Activated T-cell treated with anti-CD3 and anti-CD28 coated beads, Interleukin-2, amount 50 U/mL, for 4 hours (primary cell): ENCODE measurements around the gene PRRT1B. TPM values are rescaled to one million over a fixed set of nuclear protein-coding genes. Genes with fewer than 3 reads are reported as not detected.

ENCODE experiments used
- ATAC-seq, 2 donors: fragments of 200-7000 bp; cut with Tn5 transposase; one replicate each; pipeline ENCODE4 v1.10.0; 2021
- DNase-seq: peaks from one replicate; pipeline ENCODE4 v3.0.0-alpha.2; 2020
- H3K27me3 Mint-ChIP-seq: one replicate; pipeline ENCODE4 v1.8.0; 2021; ENCODE audit warnings: low read depth, mixed read lengths
- H3K36me3 Mint-ChIP-seq: one replicate; pipeline ENCODE4 v1.8.0; 2022; ENCODE audit warnings: mixed read lengths; ENCODE audit not compliant: insufficient read depth
- H3K4me1 Mint-ChIP-seq: one replicate; pipeline ENCODE4 v1.8.0; 2021; ENCODE audit warnings: low read depth, mixed read lengths
- H3K4me3 Mint-ChIP-seq: one replicate; pipeline ENCODE4 v1.8.0; 2021; ENCODE audit warnings: mild to moderate bottlenecking, moderate library complexity, mixed read lengths
- H3K9me3 Mint-ChIP-seq: one replicate; pipeline ENCODE4 v1.8.0; 2021; ENCODE audit warnings: mixed read lengths
- total RNA-seq, 3 donors: library from RNA; stranded (reverse); gene quantifications; one replicate each; pipeline ENCODE4 v1.2.1, GENCODE V29; 2021

Gene PRRT1B
- total RNA-seq, 3 donors from 2014 or later, result not detected

DNA sequence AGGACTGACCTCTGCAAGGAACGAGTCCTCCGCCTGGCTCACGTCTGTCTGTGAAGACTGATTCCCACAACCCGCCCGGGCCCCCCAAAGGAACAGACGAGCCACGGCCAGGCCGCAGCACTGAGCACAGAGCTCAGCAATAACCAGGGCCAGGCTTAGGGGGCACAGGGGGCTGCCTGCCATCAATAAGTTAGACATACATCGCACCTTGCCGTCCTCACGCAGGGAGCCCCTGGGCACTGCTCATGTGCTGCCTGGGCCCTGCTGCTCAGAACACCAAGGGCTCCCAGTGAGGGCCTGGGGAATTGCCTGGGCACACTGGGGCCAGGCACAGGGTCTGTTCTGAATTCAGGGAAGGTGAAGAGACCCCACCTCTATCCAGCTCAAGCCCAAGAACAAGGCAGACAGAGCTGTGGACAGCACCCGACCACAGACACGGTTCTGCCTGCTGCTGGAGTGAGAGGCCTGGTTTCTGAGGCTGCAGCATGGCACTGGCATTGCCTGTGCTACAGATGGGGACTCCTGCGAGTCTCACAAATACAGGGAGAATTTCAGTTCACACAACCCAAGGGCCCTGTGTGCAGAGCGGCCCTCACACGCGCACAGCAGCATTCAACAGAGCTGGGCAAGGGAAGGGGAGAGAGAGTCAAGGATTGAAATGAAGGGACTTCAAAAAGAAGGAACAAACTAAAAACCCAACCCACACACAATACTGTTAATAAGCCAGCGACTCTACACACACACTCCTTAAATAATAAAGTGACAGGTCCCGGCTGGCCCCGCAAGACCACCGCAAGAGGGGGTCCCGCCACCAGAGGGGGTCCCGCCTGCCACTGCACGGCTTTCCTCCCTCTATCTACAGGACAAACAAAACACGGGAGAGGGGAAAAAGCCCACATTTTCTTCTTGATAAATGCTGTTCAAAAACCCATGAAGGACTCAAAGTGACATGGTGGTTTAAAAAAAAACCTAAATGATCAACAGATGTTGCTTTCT lies 32.0 kb downstream of the PRRT1B start:
- no peak overlapping the region for H3K4me3 Mint-ChIP-seq
- no peaks in the 10 kb centered on the region for H3K27me3 Mint-ChIP-seq
- H3K9me3 Mint-ChIP-seq, result no peaks in the 10 kb centered on the region
- DNase-seq (no peak), ATAC-seq (no peak)
- peaks cover 24% of the 10 kb centered on the region for H3K36me3 Mint-ChIP-seq
- H3K4me1 Mint-ChIP-seq, result peaks cover 24% of the 10 kb centered on the region

DNA sequence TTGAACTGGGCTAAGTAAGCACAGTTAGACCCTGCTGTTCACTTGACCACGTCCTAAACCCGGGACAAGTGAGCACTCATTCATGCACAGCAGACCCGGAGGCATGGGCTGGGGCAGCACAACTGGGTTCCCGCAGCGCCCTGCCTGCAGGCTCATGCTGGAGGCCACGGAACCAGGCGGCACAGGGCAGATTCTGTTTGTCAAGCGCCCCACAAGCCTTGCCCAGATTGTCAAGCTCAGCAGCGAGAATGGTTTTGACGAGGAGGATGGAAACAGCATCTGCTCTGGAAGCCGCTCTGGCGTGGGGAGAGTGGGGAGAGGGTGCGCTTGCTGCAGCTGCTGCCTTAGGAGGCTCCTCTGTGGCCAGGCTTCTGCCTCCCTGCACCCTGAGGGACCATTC lies 32.7 kb downstream of the PRRT1B start:
- ATAC-seq, result no peak
- no peaks in the 10 kb centered on the region for H3K27me3 Mint-ChIP-seq
- peaks cover 24% of the 10 kb centered on the region for H3K4me1 Mint-ChIP-seq
- no peak for DNase-seq
- H3K4me3 Mint-ChIP-seq, result no peak overlapping the region
- H3K9me3 Mint-ChIP-seq, result no peaks in the 10 kb centered on the region
- H3K36me3 Mint-ChIP-seq, result peaks cover 24% of the 10 kb centered on the region

DNA sequence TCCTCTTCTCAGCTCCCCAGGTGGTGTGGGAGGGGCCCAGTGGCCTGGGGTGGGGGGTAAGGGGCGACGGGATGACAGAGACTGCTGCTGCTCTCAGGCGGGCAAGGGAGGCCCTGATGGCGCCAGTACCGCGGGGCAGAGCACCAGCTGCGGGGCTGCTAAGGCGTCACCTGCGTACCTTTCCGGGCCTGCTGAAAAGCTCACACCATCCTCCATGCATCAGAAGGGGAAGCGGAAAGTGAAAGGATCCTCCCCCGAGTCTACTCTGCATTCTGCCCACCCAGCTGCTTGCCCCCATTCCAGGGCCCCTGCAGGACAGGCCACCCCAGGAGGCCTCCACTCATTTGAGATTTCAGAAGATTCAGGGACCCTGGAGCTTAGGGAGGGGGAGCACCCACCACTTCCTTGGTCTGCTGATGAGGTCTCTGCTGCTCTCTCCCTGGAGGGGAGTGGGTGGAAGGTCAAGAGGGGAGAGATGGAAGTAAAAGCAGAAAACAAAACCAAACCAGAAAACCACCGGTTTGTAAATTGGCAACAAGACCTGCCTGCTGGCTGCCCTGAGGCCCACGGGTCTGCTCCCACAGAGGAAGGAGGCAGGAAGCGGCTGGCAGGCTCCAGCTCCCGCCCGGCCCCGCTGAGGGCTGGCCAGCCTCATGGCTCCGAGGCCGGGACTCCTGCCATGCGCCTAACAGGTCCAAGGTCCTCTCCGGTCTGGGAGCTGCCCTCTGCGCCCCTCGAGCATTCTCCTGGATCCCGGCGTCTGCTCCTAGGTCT lies 33.6 kb downstream of the PRRT1B start:
- ATAC-seq (peak; percentile 86), DNase-seq (peak; percentile 33)
- Mint-ChIP-seq H3K4me3 (peak overlapping the region; percentile 57), H3K4me1 (peaks cover 25% of the 10 kb centered on the region), H3K27me3 (no peaks in the 10 kb centered on the region), H3K9me3 (no peaks in the 10 kb centered on the region), H3K36me3 (peaks cover 26% of the 10 kb centered on the region)

DNA sequence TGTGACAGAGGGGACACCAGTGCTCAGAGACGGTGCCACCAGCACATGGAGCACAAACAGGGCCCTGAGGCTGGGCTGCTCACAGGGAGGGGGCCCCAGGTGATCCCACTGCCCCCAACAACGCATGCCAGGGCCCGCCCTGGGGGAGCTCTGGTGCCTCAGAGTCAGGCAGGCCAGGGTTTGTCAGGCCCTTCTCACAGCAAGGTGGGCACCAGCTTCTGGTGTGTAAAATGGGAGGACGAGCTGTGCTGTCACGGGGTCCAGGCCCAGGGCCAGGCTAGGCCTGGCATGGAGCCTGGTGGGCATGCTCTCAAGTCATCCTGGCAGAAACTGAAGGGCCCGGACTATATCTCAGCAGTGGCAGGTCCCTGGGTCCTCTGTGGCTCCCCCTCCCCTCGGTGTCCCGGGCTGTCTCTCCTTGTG lies 34.5 kb downstream of the PRRT1B start:
- Mint-ChIP-seq H3K9me3 (no peaks in the 10 kb centered on the region), H3K36me3 (peaks cover 26% of the 10 kb centered on the region), H3K4me3 (no peak overlapping the region), H3K4me1 (peaks cover 30% of the 10 kb centered on the region), H3K27me3 (no peaks in the 10 kb centered on the region)
- DNase-seq (no peak), ATAC-seq (no peak)

DNA sequence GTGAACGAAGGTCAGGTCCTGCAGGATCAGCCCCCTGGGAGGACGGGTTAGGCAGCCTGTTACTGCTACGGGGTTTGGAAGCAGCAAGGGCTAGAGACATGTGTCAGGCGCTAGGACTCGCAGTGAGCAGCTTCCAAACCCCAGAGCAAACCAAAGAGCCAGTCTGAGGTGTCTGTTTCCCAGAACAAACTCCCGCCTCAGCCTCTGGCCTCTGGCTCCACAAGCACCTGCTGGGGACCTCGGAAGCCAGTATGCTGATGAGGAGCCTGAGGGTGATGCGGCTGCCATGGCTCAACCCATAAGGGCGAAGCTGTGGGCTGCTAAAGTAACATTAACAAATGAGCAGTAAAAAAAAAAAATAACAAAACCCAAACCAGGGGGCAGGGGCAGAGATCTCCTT lies 35.0 kb downstream of the PRRT1B start:
- Mint-ChIP-seq H3K4me3 (no peak overlapping the region), H3K4me1 (peaks cover 36% of the 10 kb centered on the region), H3K36me3 (peaks cover 26% of the 10 kb centered on the region), H3K27me3 (no peaks in the 10 kb centered on the region), H3K9me3 (no peaks in the 10 kb centered on the region)
- ATAC-seq (no peak), DNase-seq (no peak)

DNA sequence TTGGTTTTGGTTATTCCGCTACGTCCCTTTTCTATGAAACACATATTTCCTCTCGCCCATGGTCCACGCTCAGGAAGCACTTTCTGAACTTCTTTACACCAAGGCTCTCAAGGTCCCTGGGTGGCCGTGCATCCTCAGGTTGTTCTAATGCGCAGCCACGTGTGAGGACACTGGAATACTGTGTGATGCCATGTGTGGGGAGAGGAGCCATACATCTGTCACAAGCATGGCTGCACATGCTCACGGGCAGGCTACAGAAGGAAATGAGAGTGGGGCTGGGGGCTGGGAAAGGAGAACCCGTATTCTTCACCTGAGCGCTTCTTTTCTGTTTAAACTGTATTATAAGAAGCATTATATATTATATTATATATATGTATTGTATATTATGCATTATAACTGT lies 36.7 kb downstream of the PRRT1B start:
- no peak for DNase-seq
- Mint-ChIP-seq H3K4me3 (no peak overlapping the region), H3K27me3 (no peaks in the 10 kb centered on the region), H3K36me3 (peaks cover 26% of the 10 kb centered on the region), H3K9me3 (no peaks in the 10 kb centered on the region), H3K4me1 (peaks cover 45% of the 10 kb centered on the region)
- ATAC-seq, result no peak

DNA sequence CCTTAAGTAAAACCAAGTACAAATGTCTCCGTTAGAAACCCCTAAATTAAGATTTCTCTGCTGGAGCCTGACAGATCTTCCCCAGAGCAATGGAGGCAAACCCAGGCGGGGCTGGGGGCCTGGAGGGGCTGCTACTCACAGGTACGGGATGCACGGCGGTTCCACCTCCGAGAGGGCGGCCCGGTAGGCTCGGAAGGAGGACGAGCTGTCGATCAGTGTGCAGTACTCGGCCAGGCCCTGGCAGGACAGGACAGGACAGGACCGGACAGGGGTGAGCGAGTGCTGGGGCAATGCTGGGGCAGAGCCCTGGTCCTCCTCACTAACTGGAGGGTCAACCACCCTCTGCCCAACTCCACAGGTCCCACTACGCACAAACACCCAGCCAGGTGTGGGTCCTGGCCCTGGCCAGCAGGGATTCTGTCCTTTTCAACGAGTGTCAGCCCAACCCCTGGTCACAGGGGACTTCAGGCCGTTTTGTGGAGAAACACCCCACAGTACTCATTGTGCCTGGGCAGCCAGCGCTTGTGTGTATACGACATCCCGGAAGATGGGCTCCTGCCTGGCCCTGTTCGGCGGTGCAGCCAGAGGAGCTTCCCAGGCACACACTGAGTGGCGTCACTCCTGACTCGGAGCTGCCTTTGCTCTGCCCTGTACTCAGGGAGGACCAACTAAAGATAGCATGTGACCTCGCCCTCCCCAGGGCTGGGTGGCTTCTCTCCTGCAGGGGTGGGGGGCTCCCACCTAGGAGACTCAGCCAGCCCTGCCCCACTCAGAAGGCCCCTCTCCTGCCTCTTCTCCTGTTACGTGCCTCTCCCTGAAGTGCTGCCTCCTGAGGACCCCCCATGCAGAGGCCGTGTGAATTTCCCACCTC lies 37.4 kb downstream of the PRRT1B start:
- ATAC-seq (no peak), DNase-seq (no peak)
- no peaks in the 10 kb centered on the region for H3K27me3 Mint-ChIP-seq
- peaks cover 46% of the 10 kb centered on the region for H3K4me1 Mint-ChIP-seq
- no peak overlapping the region for H3K4me3 Mint-ChIP-seq
- H3K9me3 Mint-ChIP-seq, result no peaks in the 10 kb centered on the region
- peaks cover 30% of the 10 kb centered on the region for H3K36me3 Mint-ChIP-seq

DNA sequence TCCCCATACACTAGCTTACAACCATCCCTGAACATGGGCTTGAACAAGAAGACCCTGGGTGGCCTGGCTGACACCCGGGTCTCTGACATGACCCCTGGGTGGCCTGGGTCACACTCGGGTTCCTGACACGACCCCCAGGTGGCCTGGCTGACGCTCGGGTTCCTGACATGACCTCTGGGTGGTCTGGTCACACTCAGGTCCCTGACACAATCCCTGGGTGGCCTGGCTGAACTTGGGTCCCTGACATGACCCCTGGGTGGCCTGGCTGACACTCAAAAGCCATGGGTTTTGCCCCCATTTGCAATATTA lies 38.0 kb downstream of the PRRT1B start:
- peaks cover 40% of the 10 kb centered on the region for H3K4me1 Mint-ChIP-seq
- ATAC-seq (no peak), DNase-seq (no peak)
- peaks cover 26% of the 10 kb centered on the region for H3K36me3 Mint-ChIP-seq
- H3K9me3 Mint-ChIP-seq, result no peaks in the 10 kb centered on the region
- no peak overlapping the region for H3K4me3 Mint-ChIP-seq
- H3K27me3 Mint-ChIP-seq, result no peaks in the 10 kb centered on the region

DNA sequence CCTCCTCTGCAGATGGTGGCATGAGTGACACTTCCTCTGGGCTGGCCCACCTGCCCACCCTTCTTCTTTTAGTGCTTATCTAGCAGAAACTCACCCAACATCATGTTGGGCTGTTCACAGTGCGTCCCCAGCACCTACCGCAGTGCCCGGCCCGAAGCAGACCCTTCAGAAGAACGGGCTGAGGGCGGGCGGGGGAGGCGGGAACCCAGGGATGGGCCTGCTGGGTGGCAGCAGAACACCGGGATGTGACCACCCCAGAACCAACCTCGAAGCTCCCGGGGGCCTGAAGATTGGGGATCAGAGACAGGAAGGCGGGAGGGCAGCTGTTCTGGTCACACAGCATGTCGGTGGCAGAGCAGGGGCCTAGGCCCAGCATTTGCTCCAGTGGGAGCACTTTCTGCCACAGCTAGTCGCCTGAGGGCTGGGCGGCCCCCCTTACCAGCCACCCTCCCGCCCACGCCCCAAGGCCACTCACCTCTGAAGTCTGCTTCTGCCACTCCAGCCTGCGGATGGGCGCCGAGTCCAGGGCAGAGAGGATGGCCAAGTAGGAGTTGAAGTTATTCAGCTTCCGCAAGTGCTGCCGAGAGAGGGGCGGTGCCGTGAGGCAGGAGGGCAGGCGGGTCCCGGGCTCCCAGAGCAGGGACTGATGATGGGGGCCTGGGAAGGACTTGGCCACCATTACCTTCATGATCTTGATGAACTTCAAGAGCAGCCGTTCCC lies 38.7 kb downstream of the PRRT1B start:
- H3K4me3 Mint-ChIP-seq, result no peak overlapping the region
- peaks cover 23% of the 10 kb centered on the region for H3K36me3 Mint-ChIP-seq
- ATAC-seq (no peak), DNase-seq (no peak)
- peaks cover 33% of the 10 kb centered on the region for H3K4me1 Mint-ChIP-seq
- H3K27me3 Mint-ChIP-seq, result no peaks in the 10 kb centered on the region
- no peaks in the 10 kb centered on the region for H3K9me3 Mint-ChIP-seq

DNA sequence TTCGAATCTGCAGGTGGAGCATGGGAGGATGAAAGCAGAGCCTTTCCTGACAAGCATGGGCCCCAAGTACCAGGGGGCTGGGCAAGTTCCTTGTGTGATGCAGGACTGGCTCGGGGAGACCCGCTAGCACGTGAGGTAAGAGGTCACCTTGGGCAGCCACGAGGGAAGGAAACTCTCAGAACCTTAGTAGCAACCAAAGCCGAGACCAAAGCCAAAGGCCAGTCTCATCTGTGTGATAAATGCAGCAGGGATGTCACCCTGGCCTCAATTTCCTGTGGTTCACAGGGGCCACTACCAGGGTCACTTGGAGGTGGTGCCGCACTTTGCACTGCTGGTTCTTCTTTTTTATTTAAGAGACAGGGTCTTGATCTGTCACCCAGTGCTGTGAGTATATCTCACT lies 39.5 kb downstream of the PRRT1B start:
- peaks cover 21% of the 10 kb centered on the region for H3K36me3 Mint-ChIP-seq

DNA sequence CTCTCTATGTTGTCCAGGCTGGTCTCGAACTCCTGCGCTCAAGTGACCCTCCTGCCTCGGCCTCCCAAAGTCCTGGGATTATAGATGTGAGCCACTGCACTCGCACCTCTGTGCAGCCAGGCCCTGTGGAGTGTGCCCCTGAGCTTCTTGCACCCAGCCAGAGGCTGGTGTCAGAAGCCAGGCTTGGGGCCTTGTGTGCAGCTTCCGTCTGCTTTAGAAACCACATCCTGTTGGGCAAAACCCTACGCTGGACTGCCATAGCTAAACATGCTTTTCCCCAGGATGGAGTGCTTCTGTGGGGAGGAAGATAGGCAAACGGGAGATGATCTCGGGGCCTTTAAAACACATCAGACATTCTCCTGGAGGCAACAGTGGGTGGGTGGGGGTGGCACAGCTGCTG lies 40.1 kb downstream of the PRRT1B start:
- Mint-ChIP-seq H3K9me3 (no peaks in the 10 kb centered on the region), H3K36me3 (peaks cover 18% of the 10 kb centered on the region), H3K27me3 (no peaks in the 10 kb centered on the region), H3K4me1 (peaks cover 31% of the 10 kb centered on the region), H3K4me3 (no peak overlapping the region)
- ATAC-seq, result peak; percentile 71 to 73
- no peak for DNase-seq

More for the DNA sequence above, 39.5 kb downstream of the PRRT1B start:
- peak; percentile 12 to 13 for ATAC-seq
- H3K4me3 Mint-ChIP-seq, result no peak overlapping the region
- H3K4me1 Mint-ChIP-seq, result peaks cover 28% of the 10 kb centered on the region
- no peaks in the 10 kb centered on the region for H3K9me3 Mint-ChIP-seq
- H3K27me3 Mint-ChIP-seq, result no peaks in the 10 kb centered on the region
- no peak for DNase-seq

DNA sequence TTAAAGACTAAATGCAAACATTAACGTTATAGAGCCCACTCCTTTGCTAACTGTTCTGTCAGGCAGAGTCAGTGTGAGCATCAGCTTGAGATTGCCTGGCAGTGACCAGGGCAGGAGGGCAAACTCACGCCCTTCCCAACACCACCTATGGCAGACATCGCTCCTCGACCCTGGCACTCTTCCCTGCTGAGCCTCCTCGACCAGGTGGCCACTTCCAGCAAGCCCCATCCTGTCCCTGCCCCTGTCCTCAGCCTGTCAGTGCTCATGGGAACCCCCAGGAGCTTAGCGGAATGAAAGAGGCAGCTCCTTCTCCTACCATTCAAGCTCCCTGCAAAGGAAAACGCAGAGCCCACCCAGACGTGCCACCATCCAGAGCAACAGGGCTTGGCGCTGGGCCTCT lies 42.0 kb downstream of the PRRT1B start:
- H3K36me3 Mint-ChIP-seq, result peaks cover 12% of the 10 kb centered on the region
- no peaks in the 10 kb centered on the region for H3K9me3 Mint-ChIP-seq
- H3K27me3 Mint-ChIP-seq, result no peaks in the 10 kb centered on the region
- ATAC-seq (no peak), DNase-seq (no peak)
- no peak overlapping the region for H3K4me3 Mint-ChIP-seq
- peaks cover 44% of the 10 kb centered on the region for H3K4me1 Mint-ChIP-seq

DNA sequence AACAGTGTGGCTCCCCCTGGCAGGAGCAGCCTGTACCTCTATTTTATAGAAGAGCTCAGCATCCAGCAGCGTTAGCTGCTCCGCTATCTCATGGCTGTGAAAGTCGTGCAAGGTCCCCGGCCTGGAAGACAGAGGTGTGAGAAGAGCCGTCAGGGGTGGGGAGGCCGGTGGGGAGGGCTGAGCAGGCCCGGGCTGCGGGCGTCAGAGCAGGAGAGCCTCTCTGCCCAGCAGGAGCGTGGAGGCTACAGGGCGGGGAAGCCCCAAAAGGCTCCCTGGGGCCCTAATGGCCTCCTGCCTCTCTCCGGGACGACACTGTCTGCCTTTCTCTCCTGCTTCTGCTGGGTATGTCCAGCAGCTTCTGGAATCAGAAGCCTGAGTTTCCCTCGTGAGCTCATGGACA lies 42.6 kb downstream of the PRRT1B start:
- H3K27me3 Mint-ChIP-seq, result no peaks in the 10 kb centered on the region
- DNase-seq, result no peak
- peaks cover 44% of the 10 kb centered on the region for H3K4me1 Mint-ChIP-seq
- H3K36me3 Mint-ChIP-seq, result peaks cover 12% of the 10 kb centered on the region
- H3K9me3 Mint-ChIP-seq, result no peaks in the 10 kb centered on the region
- ATAC-seq, result no peak
- no peak overlapping the region for H3K4me3 Mint-ChIP-seq
